Skin of body (tissue), 2 donors: ENCODE results near the gene SEMA4G. TPM values are rescaled to one million over a fixed set of nuclear protein-coding genes. Genes with fewer than 3 reads are reported as not detected.
"Not testable (repeated sequence)": the region's sequence is repeated elsewhere in the genome, so short reads cannot be mapped to it uniquely, and the experiment has no call there.

Source experiments
- DNase-seq: peaks from one replicate; lab custom pipeline; 2025; lab: John Stamatoyannopoulos, UW
- total RNA-seq: library from RNA; depleted of rRNA; stranded (reverse); fragments of >200 nt; gene quantifications from one replicate; pipeline ENCODE4 v1.2.3, GENCODE V29; 2014

Gene SEMA4G
- total RNA-seq, 1 donor from 2014 or later, result 1.9 TPM

DNA sequence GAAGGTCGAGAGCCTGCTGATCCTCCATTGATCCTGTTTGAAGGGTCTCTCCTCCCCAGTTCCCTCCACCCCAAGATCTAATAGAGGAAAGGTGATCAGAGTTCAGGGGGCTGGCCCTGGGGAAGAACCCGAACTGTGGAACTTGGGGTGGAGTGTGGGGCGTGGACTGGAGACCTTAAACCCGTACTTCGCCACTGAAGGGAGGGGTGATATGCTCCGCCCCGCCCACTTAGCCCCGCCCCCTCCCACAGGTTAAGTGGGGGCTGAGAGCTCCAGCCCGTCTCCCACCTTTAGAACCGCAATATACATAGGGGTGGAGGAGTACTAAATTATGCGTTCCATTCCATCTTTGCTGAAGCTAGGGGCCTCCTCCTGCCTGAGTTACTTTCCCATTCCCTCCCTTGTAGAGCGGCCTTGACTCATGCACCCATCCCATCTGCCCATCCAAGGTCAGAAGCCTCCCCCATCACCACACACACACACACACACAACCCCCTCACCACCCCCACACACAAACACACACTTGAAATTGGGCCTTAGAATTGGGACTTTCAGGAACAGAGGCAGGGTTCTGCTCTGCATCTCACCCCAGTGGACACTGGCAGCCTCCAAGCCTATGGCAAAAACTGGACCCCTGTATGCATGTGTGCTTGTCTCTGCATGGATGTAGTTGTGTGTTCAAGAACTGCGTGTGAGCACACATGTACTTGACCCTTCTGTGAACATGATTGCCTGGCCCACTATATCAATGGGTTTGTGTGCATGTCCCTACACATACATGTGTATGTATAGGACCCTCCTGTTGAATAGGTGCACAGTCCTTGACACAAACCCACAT lies 991 bp downstream of the SEMA4G start:
- DNase-seq, result no peak

DNA sequence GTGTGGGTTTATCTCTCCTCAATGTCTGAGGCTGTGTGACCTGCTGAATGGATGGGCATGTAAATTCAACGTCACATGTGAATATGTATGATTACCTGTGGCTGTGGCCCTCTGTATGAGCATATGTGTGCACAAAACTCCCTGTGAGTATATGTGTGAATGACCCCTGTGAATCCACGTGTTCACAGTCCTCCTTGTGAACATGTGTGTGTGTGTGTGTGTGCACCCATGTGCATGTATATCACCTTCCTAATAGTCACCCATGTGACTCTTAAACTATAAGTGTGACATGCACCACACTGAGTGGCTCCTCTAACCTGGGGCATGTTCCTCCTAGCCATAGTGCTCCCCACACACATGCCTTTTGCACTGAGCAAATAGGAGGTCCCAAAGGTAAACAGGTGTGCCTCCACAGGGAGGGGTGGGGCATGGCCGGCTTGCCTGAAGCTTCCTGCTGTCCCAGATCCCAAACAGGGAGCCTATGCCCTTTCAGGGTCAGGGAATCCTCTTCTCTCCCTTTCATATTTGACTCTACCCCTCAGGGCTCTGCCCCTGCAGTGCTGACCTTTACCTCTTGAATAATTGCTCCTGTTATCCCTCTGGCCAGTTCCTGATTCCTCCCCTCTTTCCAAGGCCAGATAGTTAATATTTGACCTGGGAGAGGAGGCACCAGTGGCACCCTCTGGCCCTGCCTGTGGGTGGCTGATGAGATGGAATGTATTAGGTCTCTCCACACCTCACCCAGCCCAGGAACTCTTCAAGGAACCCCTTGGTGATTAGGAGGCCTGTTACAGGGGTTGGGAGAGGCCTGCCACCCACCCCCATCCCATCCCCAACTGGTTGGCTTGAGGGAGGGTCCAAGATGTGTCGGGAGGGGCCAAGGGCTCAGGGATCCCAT lies 1.9 kb downstream of the SEMA4G start:
- no peak for DNase-seq

DNA sequence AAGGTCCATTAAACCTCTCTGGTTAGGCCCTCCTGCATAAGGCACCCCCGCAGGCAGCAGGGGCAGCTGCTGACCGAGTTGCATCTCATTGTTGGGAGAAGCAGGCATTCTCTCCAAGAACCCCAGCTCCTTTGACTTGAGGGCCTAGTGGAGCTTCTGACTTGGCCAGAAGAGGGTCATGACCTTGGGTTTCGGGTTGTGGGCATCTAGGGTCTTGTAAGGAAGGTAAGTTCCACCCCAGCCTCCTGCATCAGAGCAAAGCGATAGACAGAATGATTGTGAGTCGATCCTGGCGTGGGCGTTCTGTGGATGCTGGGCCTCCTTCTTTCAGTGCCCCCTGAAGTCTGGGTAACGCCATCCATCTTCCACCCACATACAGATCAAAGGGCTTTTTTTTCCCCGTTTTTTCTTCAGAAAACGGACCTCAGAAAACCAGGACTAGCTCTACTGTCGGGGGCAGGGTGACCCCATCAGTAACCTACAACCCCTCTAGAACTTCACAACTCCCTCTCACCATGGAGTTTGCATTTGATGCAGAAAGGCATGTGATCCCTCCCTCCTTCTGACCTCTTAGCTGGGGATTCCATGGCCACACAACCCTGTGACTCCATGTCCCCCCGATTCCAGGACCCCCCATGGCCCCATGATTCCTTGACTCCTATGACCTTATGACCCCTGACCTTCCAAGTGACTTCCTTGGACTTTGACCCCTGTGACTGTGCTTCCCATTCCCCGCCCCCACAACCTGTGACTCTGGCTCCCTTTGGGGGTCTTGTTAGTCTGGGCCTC lies 3.0 kb downstream of the SEMA4G start:
- DNase-seq, result no peak

DNA sequence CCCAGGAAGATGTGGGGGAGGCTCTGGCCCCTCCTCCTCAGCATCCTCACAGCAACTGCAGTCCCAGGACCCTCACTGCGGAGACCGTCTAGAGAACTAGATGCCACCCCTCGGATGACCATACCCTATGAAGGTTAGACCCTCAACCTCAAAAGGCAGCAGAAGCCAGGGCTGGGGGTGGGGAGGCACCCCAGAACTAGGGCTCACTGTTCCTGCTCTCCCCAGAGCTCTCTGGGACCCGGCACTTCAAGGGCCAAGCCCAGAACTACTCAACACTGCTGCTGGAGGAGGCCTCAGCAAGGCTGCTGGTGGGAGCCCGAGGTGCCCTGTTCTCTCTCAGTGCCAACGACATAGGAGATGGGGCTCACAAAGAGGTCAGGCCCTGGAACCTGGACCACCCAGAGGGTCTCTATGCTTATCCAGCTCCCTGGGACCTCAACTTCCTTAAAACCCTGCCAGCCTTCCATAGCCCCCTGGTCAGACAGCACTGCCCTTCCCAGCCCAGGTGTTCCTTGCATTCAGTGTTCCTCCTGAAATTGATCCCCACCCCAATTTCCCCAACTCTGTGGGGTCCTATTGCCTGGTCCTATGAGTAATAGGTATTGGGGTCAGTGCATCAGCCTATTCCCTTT lies 3.7 kb downstream of the SEMA4G start:
- no peak for DNase-seq

DNA sequence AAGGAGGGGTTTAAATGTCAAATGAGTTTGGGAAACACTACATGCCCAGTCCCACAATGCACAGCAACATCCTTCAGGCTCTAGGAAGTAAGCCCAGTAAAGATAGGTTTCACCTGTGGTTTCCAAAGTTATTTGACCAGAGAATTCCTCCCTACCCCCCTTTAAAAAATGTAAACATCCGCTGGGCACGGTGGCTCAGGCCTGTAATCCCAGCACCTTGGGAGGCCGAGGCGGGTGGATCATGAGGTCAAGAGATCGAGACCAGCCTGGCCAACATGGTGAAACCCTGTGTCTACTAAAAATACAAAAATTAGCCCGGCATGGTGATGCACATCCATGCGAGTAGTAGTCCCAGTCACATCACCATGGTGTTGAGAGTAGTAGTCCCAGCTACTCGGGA lies 6.1 kb downstream of the SEMA4G start:
- DNase-seq, result not testable (repeated sequence)

DNA sequence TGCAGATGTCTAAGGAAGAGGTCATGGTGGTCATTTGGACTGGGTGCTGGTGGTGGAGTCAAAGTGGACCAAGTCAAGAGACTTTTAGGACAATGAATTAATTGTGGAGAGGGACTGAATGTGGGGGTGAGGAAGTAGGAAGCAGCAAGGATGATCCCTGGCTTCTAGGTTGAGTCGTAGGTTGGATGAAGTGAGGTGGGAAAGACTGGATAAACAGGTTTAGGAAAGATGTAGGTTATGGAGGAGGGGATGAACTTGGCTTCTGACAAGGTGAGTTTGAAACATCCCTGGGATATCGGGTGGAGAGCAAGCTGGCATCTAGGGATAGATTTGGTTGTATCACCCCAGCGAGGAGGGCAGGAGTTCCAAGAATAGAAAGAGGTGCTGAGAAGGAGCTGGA lies 7.6 kb downstream of the SEMA4G start:
- no peak for DNase-seq

DNA sequence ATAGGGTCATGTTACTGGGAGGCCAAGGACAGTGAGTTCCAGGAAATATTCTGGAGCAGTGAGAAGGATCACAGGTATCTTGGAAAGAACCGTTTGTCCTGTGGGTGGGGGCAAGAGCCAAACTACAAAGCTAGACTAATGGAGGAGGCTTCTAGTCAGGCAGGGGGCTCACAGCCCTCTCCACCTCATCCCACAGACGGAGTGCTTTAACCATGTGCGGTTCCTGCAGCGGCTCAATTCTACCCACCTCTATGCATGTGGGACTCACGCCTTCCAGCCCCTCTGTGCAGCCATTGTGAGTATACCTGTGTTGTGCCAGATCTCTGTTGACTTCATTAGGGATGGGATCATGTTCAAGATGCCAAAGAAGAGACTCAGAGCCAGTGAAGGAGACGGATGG lies 8.1 kb downstream of the SEMA4G start:
- no peak for DNase-seq

DNA sequence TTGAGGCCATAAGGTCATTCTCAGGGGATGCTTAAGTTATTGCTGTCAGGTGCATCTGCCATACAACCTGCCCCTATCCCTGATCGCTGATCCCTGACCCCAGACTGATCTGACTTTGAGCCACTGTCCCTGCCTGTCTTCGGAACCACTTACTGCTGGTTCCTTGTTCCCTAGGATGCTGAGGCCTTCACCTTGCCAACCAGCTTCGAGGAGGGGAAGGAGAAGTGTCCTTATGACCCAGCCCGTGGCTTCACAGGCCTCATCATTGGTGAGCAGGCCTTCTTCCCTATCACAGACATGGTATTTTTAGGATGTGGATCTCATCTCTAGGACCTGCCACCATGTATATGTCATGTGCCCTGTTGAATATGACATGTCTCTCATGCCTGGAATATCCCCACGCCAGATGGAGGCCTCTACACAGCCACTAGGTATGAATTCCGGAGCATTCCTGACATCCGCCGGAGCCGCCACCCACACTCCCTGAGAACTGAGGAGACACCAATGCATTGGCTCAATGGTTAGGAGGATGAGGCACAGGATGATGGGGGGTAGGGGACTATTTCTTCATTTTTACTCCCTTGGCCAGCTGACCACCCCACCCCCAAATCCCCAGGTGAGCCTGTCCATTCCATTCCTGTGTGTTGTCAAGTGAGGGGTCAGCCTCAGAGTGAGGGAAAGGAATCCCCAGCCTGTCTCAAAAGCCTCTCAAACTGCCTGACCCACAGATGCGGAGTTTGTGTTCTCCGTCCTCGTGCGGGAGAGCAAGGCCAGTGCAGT lies 9.0 kb downstream of the SEMA4G start:
- DNase-seq, result no peak

DNA sequence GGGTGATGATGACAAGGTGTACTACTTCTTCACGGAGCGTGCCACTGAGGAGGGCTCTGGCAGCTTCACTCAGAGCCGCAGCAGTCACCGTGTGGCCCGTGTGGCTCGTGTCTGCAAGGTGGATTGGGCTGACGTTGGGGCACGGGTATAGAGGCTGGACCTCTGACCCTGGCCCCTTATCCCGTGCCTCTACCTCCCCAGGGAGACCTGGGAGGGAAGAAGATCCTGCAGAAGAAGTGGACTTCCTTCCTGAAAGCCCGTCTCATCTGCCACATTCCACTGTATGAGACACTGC lies 9.5 kb downstream of the SEMA4G start:
- no peak for DNase-seq

DNA sequence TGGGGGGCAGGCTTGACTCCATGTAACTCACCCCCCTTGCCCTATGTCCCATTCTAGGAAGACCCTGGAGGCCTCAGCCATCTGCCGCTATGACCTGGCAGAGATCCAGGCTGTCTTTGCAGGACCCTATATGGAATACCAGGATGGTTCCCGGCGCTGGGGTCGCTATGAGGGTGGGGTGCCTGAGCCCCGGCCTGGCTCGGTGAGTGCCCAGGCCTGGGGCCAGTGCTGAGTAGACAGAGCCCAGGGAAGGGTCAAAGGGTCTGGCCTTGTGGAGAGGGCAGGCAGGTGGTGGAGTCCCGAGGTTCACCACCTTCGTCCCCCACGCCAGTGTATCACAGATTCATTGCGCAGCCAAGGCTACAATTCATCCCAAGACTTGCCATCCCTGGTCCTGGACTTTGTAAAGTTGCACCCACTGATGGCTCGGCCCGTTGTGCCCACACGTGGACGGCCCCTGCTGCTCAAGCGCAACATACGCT lies 10.5 kb downstream of the SEMA4G start:
- no peak for DNase-seq

DNA sequence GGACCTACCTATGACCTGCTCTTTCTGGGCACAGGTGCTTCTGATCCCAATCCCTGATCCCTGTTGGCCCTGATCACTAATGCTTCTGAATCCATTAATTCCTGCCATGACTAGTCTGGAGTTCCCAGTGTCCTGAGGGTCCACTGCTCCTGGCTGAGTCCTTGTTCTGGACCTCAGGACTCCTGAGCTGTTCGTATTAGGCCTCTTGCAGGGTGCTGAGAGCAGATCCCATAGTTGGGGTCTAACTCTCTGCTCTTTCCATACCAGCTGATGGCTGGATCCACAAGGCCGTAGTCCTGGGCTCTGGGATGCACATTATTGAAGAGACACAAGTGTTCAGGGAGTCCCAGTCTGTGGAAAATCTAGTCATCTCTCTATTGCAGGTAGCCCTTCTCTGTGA lies 11.0 kb downstream of the SEMA4G start:
- no peak for DNase-seq

DNA sequence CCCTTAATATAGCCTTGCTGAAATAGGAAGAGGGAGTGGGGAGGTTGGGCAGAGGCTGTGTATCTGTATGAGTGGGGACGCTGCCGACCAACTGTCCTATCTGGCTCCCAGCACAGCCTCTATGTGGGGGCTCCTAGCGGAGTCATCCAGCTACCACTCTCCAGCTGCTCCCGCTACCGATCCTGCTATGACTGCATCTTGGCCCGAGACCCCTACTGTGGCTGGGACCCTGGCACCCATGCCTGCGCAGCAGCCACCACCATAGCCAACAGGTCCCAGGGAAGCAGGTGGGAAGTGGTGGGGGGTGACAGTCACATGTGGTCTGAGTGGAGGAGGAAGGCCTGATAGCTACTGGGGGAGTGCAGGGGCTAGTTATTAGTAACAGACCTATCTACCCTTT lies 11.4 kb downstream of the SEMA4G start:
- no peak for DNase-seq

DNA sequence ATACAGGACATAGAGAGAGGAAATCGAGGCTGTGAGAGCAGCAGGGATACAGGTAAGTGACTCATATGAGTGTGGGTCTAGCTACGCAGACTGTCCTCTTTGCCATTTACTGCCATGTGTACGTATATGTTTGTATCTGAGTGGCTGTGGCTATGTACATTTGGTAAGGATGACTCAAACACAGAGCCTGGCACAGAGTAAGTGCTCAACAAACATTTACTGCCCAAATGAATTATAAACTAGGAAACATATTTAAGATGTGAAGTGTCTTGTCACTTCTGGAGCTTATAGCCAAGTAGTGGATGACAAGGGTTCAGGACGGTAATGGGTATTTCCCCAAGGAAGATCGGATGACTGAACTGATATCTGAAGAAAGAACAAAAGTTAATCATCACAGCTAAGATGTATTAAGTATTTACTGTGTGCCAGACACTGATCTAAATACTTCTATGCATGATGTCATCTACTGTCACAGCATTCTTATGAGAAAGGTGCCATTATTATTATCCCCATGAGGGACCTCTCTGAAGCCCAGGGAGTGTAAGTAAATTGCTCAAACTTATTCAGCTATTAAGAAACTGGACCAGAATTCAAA lies 12.0 kb downstream of the SEMA4G start:
- DNase-seq, result no peak

DNA sequence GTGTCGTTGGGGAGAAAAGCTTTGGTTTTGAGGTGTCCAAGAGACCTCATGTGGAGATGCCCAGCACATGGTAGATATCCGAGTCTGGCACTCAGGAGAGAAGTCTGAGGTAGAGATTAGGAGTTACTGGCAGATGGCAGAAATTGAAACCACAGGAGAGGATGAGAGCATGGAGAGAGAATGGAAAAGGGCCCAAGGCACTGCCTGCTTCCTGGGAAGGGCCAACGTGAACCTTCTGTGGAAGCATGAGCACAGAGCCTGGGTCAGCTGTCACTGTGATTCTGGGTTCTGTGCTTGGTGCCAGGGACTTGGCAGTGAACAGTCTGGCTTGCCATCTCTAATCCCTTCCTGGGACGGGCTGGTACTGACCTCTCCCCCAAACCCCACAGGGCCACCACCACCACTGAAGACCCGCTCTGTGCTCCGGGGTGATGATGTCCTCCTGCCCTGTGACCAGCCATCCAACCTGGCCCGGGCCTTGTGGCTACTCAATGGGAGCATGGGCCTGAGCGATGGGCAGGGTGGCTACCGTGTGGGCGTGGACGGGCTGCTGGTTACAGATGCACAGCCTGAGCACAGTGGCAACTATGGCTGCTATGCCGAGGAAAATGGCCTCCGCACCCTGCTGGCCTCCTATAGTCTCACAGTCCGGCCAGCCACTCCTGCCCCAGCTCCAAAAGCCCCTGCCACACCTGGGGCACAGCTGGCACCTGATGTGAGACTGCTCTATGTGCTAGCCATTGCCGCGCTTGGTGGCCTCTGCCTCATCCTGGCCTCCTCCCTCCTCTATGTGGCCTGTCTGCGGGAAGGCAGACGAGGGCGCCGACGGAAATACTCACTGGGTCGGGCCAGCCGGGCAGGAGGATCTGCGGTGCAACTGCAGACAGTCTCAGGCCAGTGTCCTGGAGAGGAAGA lies 13.9 kb downstream of the SEMA4G start:
- DNase-seq, result no peak

DNA sequence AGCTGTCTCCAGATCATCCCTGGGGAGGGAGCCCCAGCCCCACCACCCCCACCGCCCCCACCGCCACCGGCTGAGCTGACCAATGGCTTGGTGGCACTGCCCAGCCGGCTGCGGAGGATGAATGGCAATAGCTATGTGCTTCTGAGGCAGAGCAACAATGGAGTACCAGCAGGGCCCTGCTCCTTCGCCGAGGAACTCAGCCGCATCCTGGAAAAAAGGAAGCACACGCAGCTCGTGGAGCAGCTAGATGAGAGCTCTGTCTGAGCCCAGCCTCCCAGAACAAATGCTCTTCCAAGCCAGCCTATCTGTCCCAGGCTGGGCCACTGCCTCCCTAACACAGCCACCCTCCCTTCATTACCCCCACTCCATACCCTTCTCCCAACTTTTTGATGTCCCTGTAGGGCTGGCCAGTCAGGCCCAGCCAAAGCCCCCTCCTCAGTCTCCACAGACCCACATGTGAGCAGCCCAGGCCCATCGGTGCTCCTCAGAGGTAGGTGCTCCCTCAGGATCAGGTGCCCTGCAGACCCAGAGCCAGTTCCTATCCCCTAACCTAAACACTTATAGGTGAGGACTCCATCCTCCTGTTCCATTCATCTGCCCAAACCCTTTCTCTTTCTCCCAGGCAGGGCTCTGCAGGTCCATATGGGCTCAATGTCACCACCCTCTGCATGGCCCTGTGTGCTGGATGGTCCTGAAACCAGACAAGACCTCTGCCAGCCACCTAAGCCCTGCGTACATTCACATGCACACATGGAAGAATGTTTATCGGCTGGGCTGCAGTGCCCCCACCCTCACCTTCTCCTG lies 14.8 kb downstream of the SEMA4G start:
- DNase-seq, result no peak

DNA sequence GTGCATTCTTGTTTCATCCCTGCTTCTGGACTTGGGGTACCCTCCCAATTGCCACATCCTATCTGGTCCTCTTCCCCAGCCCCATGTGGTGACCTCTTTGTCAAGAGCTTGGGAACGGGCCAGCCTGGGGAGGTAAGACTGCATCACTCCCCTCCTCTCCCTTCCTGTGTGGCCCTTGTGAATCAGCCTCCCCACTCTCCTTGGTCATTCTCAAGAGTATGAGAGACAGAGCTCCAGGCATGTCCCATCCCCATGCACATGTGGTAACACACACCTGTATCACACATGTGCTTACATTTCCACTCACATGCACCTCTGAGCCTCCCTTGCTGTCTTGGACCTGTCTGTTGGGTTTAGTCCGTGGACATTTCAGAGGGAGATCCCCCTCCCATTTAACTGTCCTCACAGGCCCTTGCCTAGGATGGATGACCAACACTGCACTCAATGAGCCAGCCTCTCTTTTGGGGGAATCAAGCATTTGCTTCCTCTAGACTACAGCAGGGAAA lies 15.4 kb downstream of the SEMA4G start:
- DNase-seq, result no peak

DNA sequence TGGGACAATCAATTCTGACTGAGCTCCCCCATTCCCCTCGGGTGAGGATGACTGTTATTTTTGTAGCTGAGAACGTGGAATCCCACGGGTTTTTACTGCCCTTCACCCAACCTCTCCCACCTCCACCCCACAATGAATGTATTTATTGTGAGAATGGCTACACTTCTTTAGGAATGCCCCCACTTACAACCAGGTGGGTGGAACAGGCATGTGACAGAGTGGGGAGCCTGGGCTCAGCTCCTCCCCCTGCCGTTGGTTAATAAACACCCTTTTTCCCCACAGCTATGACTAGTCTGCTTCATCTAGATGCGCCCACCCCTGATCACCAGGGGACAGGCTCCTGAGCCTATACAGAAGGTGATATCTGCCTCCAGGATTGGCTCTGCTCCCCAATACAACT lies 16.0 kb downstream of the SEMA4G start:
- no peak for DNase-seq

DNA sequence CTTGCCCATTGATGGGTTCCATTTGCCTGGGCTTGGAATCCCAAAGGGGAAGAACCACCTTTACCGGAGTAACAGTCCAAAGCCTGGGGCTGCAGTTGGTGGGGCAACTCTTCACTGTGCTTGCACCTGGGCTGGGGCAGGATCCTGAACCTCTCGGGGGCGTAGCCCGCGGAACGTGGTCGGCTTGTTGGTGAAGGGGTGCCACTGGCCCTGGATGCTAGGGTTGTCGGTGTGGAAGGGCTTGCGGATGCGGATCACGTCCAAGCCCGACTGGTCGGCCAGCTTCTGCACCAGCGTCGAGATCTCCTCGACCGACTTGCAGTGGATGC lies 17.3 kb downstream of the SEMA4G start:
- no peak for DNase-seq
